Retinal pigment epithelial cell (primary cell): ENCODE results near the gene GRB10.

Source experiments
- DNase-seq: peaks from one replicate; pipeline ENCODE4 v3.0.0-alpha.2; 2010; ENCODE audit warnings: low read depth
- H3K4me3 ChIP-seq: 2 replicates; pipeline ENCODE4 v1.5.1; 2011; ENCODE audit warnings: mild to moderate bottlenecking, low read length, control low read depth, moderate library complexity
- TF ChIP-seq, protein P1 (sequence below): conservative IDR thresholded peaks from 2 replicates; pipeline ENCODE4 v1.5.1; 2011; ENCODE audit warnings: low read depth, low read length, control low read depth, inconsistent platforms

Gene GRB10

DNA sequence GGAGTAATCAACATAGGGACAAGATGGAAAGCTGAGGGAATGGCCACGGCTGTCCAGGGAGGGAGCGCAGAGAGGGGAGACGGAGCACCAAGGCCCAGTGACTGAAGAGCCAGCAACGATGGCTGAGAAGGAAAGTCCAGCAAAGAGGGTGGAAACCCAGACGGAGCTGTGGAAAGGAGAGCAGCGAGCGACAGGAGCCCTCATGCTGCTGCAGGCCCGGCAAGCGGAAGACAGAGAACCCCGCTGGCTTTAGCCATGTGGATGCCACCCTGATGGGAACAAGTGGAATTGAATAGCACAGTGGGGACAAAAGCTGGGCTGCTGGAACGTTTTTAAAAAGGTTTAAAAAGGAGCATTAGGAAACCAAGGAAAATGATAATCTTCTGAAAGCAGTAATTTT, 134.6 kb downstream of the GRB10 start:
- H3K4me3 ChIP-seq = no peak overlapping the region

DNA sequence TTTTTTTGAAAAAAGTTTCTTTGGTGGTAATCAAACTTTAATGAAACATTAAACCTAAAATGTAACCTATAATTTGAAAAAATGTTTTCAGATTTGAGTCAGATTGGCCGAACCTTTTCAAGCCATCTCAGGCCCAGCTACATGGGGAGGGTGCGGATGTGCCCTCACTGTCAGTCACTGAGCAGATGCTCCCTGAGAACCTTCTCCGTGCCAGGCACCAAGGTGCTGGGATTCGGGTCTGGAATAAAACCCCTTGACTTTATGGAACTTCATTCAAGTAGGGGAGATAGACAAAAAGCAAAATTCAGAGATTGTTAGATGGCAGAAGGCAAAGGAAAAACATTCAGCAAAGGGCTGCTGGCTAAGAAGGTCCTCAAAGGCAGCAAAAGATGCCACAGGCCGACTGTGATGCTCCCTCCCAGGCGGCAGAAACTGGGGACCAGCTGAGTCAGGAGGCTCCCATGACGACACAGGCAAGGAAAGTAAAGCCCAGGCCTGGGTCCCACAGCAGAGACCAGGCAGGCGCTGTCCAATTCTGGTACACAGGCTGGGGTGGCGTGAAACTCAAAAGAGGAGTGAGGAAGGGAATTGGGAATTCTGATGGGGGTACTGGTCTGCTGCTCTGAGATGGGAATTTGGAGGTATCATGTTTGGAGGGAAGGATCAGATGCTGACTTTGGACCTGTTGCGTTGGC, 135.3 kb downstream of the GRB10 start:
- TF ChIP-seq, protein P1, sequence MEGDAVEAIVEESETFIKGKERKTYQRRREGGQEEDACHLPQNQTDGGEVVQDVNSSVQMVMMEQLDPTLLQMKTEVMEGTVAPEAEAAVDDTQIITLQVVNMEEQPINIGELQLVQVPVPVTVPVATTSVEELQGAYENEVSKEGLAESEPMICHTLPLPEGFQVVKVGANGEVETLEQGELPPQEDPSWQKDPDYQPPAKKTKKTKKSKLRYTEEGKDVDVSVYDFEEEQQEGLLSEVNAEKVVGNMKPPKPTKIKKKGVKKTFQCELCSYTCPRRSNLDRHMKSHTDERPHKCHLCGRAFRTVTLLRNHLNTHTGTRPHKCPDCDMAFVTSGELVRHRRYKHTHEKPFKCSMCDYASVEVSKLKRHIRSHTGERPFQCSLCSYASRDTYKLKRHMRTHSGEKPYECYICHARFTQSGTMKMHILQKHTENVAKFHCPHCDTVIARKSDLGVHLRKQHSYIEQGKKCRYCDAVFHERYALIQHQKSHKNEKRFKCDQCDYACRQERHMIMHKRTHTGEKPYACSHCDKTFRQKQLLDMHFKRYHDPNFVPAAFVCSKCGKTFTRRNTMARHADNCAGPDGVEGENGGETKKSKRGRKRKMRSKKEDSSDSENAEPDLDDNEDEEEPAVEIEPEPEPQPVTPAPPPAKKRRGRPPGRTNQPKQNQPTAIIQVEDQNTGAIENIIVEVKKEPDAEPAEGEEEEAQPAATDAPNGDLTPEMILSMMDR = no peak
- H3K4me3 ChIP-seq = no peak overlapping the region
- no peak for DNase-seq

More for the DNA sequence above, 134.6 kb downstream of the GRB10 start:
- DNase-seq = no peak
- TF ChIP-seq, protein P1 = no peak

DNA sequence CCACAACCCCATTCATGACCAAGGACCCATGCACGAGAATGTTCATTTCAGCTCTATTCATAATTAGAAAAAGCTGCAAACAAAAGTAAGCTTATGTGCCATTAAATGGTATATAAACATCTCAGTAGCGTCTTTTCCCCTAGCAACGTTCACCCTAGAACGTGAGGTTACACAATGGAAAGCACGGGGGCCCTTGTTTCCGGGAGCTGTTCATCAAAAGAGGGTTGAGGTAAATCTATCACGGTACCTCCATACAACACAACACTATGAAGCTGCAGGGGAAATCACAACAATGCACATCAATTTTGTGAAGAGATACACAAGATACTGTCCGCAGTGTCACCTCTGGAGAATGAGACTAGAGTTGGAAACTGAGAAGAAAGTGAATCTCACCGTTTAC, 136.6 kb downstream of the GRB10 start:
- DNase-seq = no peak
- no peak overlapping the region for H3K4me3 ChIP-seq
- TF ChIP-seq, protein P1 = no peak

DNA sequence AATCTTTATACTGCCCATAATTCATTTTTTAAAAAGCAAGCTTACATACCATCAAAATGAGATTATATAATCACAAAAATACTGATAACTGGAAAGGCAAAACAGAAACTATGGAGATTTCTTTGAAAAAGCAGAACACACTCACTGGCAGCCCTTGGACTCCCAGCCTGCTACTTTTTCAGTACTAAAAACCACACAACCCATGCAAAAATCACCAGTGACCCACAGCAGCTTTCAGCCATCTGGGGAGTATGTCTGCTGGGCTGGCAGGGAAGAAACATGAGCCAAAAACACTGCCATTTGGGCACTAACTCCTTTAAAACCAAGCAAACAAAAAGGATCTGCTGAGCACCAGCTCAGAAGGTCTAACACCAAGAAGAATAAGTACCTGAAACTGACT, 137.5 kb downstream of the GRB10 start:
- TF ChIP-seq, protein P1 = no peak
- no peak overlapping the region for H3K4me3 ChIP-seq
- no peak for DNase-seq

DNA sequence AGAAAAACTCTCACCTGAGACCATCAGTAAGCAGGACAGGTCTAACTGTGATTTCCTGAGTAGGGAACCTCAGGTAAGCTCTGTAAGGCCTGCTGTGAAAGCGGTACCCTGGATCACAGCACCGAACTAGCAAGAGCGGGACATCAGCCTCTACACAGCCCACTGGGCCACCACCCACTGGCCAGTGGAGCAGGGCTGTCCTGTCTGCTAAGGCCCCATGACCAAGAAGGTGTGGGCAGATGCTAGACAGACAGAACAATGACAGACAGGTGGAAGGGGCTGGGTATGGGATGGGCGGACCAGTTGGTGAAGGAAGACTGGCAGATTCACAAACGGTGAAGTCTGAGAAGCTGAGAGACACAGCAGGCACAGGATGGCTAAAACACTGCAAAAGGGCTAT, 138.1 kb downstream of the GRB10 start:
- no peak for DNase-seq
- TF ChIP-seq, protein P1 = no peak
- H3K4me3 ChIP-seq = no peak overlapping the region

DNA sequence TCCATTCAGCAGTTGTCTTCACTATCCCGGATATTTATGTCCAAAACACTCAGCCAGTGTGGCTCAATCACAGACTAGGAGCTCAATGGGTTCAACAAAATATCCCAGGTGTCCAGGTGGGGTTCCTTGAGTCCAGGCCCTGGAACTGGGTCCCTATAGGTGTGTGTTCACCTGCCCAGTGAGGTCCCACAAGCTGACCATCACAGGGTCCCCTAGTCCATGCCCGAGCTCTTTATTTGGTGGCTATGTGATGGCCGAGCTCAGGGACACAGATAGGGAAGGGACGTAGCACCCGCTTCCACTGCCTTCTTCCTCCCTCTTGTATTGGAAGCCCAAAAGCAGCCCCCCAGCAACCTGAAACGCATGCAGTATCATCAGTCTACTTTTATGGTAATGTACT, 138.6 kb downstream of the GRB10 start:
- no peak for DNase-seq
- H3K4me3 ChIP-seq = no peak overlapping the region
- TF ChIP-seq, protein P1 = no peak
